Measurements from ENCODE around the gene GPR108.

Gene GPR108

DNA sequence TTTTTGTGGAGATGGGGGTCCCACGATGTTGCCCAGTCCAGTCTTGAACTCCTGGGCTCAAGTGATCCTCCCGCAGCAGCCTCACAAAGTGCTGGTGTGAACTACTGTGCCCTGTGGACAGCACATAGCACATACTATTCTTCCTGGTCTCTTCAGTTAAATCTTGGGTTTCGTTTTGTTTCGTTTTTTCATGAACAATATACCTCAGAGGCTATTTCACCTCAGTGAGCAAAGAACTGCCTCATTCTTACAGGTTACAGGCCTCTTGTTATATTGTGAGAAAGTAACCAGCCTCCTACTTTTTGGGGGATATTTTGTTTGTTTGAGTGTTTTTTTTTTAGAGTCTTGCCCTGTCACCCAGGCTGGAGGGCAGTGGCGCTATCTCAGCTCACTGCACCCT lies 15.6 kb downstream of the GPR108 start:
- TF ChIP-seq, protein P1, sequence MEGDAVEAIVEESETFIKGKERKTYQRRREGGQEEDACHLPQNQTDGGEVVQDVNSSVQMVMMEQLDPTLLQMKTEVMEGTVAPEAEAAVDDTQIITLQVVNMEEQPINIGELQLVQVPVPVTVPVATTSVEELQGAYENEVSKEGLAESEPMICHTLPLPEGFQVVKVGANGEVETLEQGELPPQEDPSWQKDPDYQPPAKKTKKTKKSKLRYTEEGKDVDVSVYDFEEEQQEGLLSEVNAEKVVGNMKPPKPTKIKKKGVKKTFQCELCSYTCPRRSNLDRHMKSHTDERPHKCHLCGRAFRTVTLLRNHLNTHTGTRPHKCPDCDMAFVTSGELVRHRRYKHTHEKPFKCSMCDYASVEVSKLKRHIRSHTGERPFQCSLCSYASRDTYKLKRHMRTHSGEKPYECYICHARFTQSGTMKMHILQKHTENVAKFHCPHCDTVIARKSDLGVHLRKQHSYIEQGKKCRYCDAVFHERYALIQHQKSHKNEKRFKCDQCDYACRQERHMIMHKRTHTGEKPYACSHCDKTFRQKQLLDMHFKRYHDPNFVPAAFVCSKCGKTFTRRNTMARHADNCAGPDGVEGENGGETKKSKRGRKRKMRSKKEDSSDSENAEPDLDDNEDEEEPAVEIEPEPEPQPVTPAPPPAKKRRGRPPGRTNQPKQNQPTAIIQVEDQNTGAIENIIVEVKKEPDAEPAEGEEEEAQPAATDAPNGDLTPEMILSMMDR (conservative IDR thresholded peaks at IDR 0.05; ENCODE audit: low read depth, low read length) = no peak
- no peak overlapping the region for H3K4me3 ChIP-seq (ENCODE audit: low read depth, low read length)
- DNase-seq (ENCODE audit: low read depth) = no peak

DNA sequence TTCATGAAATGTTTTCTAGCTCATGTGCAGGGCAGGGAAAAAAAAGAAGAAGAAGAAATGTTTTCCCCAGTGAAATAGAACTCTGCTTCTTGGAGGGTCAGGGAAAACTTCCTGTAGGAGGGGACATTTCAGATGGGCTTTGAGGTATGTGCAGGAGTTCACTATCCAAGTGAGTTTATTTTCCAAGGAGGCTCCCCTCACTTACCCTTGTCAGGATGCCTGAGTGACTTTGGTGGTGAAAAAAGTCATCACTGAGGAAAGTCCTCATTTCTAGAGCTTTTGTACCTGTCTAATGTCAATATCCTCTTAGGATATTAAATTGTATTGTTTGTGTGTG lies 16.3 kb downstream of the GPR108 start:
- H3K4me3 ChIP-seq (ENCODE audit: low read depth, low read length) = no peak overlapping the region
- DNase-seq (ENCODE audit: low read depth) = no peak
- TF ChIP-seq, protein P1 (conservative IDR thresholded peaks at IDR 0.05; ENCODE audit: low read depth, low read length) = no peak

DNA sequence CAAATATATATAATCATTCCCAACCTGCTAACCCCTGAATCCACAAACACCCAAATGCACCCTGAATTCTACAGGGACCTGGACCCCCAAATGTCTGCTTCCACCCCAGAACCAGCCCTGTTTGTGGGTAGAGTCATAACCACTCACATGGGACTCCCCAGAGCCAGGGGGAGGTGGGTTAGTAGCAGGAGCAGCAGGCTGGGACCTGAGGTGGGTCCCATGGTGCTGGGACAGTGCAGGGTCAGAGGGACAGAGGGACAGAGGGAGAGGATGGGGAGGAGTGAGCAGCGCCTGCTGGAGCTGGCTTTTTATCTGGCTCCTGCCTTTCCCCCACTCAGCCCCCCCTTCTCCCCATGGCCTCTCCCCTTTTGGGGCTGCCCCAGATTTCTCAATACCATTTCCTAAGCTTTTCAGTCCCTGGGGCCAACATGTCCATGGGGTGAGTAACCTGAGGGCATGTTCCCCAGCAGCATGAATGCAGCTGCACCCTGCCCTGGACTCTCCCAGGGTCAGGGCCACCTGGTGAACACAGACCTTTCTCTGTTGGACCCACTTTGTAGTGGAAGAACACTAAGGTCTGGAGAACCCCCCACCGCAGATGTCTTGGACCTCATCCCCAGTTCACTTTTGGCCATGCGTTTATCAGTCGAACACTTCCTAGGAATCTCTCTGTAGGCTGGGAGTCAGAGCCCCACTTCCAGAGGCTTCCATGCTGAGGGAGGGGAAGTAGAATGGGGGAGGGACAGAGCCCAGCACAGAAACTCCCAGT lies 16.8 kb downstream of the GPR108 start, which contains the start of gene C3:
C3 (minus strand) TSS at position 282 of the 769 bp plus-strand sequence; CDS start at position 221, 61 bp downstream.
- TF ChIP-seq, protein P1 (conservative IDR thresholded peaks at IDR 0.05; ENCODE audit: low read depth, low read length) = no peak
- DNase-seq (ENCODE audit: low read depth) = peak; percentile 45
- H3K4me3 ChIP-seq (ENCODE audit: low read depth, low read length) = no peak within 1 kb of the TSS

DNA sequence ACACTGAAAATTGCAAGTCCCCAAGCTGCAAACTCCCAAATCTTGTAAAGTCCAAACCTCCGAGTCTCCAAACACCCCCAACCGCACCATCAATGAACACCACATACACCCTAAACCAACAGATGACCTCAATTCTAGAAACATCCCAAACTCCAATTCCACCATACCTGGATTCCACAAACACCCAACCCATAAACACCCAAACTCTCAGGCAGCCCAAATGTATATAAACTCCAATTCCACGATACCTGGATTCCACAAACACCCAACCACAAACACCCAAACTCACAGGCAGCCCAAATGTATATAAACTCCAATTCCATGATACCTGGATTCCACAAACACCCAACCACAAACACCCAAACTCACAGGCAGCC lies 17.4 kb downstream of the GPR108 start:
- DNase-seq (ENCODE audit: low read depth) = no peak
- TF ChIP-seq, protein P1 (conservative IDR thresholded peaks at IDR 0.05; ENCODE audit: low read depth, low read length) = no peak
- H3K4me3 ChIP-seq (ENCODE audit: low read depth, low read length) = no peak overlapping the region

DNA sequence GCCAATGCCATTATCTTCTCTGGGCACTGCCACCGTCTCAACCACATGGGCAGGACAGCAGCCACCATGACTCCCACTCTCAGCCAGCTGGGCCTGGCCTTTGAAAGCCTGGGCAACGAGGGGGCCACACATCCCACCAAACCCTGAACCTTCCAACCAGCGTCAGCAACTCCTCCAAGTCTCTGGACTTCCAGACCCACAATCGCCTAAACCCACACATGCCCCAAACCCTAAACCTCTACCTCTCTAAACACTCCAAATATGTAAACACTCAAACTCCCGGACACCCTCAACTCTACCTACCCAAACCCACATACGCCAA lies 17.9 kb downstream of the GPR108 start:
- no peak for DNase-seq (ENCODE audit: low read depth)
- no peak overlapping the region for H3K4me3 ChIP-seq (ENCODE audit: low read depth, low read length)
- TF ChIP-seq, protein P1 (conservative IDR thresholded peaks at IDR 0.05; ENCODE audit: low read depth, low read length) = no peak

DNA sequence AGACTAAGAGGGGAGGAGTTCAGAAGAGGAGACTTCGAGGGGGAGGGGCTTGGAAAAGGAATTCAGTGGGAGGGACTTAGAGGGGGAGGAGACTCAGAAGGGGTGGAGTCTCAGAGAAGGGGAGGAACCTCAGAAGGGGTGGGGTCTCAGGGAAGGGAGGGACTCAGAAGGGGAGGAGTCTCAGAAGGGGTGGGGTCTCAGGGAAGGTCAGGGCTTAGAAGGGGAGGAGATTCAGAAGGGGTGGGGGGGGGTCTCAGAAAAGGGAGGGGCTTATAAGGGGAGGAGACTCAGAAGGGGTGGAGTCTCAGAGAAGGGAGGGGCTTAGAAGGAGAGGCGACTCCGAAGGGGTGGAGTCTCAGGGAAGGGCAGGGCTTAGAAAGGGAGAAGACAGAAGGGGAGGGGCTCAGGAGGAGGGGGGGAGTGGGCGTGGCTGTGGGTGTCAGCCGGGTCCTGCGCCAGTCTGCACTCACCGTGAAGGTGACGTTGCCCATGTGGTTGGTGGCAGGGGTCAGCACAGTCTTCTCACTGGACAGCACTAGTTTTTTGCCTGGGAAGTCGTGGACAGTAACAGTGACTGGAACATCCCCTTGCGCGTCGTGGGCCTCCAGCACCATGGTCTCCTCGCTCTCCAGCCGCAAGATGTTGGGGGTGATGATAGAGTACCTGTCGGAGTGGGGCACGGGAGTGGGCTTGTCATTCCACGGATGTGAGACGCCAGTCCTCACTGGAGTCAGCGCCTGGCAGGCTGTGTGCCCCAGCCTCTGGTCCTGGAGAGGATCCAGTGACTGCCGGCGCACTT lies 18.4 kb downstream of the GPR108 start:
- no peak for DNase-seq (ENCODE audit: low read depth)
- H3K4me3 ChIP-seq (ENCODE audit: low read depth, low read length) = no peak overlapping the region
- TF ChIP-seq, protein P1 (conservative IDR thresholded peaks at IDR 0.05; ENCODE audit: low read depth, low read length) = no peak

Measured in choroid plexus epithelial cell (primary cell).